GM10266 (cell line): ENCODE data around the gene MFRP.
A peak's percentile ranks its signal among the peaks of the same experiment; 100 is the strongest.

Experiments used
- DNase-seq: peaks from one replicate; pipeline ENCODE4 v3.0.0; 2012; ENCODE audit errors: extremely low spot score
- TF ChIP-seq, protein P1 (sequence below): IDR thresholded peaks from 2 replicates; pipeline ENCODE4 v1.5.1; 2012; ENCODE audit warnings: mild to moderate bottlenecking, low read depth; ENCODE audit not compliant: control insufficient read depth, insufficient read depth; ENCODE audit errors: missing control alignments

MFRP gene

DNA sequence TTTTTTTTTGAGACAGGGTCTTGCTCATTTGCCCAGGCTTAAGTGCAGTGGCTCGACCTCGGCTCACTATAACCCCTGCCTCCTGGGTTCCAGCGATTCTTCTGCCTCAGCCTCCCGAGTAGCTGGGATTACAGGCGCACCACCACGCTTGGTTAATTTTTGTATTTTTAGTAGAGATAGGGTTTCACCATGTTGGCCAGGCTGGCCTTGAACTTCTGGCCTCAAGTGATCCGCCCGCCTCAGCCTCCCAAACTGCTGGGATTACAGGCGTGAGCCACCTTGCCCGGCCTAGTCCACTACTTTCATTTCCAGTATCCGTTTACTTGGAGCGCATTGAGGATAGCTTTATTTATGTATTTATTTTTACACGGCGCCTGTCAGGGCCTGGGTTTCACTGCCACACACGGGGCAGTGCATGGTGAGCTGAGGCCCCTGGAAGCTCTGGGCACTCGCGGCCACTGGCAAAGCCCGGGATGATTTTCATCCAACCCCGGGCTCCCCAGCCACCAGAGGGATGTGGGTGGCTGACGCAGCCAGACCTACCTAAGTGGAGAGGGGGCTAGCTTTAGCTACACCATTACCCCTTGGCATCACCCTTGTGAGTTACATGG, 23.5 kb downstream of the MFRP start:
- TF ChIP-seq, protein P1, sequence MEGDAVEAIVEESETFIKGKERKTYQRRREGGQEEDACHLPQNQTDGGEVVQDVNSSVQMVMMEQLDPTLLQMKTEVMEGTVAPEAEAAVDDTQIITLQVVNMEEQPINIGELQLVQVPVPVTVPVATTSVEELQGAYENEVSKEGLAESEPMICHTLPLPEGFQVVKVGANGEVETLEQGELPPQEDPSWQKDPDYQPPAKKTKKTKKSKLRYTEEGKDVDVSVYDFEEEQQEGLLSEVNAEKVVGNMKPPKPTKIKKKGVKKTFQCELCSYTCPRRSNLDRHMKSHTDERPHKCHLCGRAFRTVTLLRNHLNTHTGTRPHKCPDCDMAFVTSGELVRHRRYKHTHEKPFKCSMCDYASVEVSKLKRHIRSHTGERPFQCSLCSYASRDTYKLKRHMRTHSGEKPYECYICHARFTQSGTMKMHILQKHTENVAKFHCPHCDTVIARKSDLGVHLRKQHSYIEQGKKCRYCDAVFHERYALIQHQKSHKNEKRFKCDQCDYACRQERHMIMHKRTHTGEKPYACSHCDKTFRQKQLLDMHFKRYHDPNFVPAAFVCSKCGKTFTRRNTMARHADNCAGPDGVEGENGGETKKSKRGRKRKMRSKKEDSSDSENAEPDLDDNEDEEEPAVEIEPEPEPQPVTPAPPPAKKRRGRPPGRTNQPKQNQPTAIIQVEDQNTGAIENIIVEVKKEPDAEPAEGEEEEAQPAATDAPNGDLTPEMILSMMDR, result no peak
- DNase-seq, result no peak

DNA sequence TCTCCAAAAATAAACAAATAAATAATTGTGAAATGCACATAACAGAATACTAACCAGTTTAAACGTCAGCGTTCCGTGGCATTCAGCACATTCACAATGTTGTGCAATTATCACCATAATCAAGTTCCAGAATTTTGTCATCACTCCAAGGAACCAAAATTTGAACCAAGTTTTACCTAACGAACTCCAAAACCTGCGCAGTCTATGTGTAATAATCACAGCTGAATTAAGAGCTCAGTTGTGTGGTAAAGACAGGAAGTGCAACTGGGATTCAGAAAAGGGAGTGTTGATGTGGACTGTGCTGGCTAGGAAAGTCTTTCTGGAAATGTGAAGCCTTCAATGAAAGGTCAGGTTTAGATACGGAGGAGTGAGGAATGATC, 24.2 kb downstream of the MFRP start:
- no peak for DNase-seq
- TF ChIP-seq, protein P1, result no peak

DNA sequence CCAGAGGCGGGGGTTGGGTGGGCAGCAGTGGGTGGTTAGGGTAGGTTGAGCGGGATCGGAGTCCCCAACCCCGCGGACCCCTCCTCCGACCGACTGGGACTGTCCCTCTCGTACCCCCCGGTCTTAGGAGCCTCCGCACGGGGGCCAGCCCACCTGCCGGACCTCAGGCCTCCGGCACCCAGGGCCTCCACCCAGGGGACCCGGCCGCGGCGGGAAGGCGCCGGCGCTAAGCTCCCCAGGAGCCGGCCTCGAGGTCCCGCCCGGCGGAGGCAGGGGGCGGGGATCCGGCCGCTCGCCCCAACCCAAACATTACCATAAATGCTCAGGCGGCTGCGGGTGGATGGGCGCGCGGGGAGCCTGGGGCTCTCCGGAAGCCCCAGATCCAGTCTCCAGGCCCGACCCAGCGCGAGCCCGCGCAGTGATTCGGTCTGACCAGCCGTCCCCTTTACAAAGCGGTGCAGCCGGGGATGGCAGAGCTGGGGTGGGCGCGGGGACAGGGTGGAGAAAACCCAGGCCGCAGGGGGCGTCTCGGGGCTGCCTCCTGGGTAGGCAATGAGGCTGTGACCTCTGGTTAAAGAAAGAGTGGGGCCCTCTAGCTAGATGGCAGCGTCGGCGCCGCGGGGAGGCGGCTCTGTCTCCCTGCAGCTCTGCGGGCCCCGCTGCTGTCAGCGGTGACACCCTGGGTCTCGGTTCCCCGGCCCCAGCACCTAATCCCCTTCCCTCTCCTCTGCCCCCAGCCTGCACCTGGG, 25.6 kb downstream of the MFRP start:
- TF ChIP-seq, protein P1, result no peak
- peak; percentile 89 for DNase-seq

DNA sequence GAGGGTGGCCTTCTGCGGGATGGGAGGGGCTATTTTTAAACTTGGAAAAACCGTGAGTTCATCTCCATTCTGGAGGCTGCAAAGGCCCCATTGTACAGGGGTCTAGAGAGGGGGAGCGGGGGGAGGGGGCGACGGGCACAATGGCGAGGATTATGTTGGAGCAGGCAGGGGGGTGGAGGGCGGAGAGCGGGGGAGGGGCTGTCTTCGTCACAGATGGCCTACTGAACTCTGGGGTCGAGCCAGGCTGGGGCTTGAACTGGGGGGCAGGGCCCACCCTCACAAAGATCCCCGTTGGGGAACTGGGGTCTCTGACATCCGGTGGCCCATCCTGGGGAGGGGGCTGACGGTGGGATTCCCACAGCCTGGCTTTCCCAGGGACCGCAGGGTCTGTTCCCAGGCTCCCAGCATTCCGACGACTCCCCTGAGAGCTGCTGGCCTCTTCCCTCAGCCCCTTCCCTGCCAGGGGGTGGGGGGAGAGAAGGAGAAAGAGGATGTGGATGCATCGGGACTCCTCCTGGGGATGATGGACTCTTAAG, 26.2 kb downstream of the MFRP start:
- DNase-seq, result no peak
- TF ChIP-seq, protein P1, result no peak

DNA sequence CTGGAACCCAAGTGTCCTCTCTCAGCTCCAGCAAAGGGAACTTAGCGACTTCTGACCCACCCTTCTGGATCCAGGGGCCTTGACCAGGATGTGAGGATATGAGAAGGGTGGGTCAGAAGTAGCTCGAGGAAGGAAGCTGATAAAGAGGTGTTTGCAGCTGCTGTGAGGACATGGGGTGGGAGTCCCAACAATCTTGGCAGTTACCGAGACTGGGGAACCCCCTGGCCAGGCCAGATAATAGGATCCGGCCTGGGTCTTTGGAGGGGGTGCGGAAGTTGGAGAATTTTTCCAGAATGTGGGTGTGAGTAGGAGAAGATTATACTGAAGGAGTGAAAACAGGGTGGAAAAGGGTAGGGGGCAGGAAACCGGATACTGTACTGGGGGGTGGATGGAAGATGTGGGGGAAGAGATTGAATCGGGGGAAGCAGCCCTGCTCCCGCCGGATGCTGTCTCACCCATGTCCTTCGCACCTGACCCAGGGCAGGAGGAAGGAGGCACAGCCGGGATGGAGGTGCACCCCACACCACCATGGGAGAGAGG, 26.7 kb downstream of the MFRP start:
- no peak for DNase-seq
- TF ChIP-seq, protein P1, result no peak

DNA sequence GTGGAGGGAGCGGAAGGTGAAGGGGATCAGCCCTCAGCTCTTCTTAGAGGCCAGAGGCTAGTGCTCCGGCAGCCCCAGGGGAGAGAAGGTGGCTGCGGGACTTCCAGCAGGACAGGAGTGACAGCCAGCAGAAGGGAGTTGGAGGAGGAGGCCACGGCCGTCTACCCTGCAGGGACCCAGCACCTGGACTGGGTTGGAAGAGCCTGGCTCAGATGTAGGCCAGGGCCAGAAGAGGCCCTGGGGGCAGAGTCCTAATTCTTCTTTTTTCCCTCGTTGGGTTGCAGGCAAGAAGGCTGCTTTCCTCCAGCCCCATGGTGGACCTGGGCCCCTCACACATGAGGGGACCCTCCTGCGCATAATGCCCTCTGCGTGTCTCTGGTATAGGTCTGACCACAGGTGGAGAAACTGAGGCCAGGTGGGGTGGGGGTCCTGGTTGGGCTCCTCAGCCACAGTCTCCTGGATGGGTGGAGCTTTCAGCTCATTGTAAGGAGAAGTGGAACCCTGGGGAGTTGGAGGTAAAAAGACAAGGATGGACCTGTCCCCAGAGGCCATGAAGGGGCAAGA, 27.3 kb downstream of the MFRP start:
- DNase-seq, result no peak
- TF ChIP-seq, protein P1, result no peak
